GM19328 (cell line): ENCODE results near the gene BANK1.

Source experiments
- ATAC-seq: cut with Tn5 transposase; IDR thresholded peaks from one replicate; pipeline ENCODE4 v1.9.1; 2021; ENCODE audit warnings: mild to moderate bottlenecking, moderate library complexity; ENCODE audit not compliant: unreplicated experiment

BANK1 gene

DNA sequence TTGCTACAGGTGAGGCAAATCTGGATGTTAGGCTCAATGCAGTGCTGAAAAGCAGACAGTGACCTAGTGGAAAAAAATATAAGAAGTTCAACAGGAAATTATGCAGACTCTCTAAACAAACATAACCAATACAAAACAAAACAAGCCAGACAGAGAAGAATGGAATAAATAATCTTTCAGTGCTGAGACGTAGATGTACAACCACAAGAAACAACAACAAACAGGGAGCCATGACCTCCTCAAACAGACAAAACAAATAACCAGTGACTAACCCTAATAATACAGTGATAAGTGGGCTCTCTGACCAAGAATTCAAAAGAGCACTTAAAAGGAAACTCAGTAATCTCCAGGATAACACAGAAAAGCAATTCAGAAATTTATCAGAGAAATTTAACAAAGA, 315.5 kb downstream of the BANK1 start:
- ATAC-seq, result no peak

DNA sequence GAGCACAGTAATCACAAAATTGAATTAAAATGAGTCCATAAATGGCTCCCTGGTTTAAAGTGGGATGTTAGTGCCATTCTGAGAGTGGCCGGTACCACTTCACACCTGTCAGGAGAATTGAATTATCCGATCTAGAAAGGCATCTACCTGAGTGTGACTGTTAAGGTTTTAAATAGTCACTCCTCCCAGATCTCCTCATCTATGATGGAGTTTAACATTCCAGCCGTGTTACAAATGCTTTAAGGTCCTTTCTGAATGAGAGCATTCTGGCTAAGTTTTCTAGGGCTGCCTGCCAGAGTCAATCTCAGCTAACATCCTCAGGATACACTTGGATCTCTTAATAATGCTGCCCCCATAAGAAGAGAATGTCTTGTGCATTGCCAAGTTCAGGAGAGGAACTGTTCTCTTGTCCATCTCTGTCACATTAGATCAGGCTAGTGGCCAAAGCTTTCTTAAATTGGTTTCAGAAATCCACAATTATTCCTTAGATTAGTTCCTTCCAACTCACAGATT, 323.6 kb downstream of the BANK1 start:
- ATAC-seq, result no peak

- ATAC-seq, result no peak
These were observed 325.6 kb downstream of the BANK1 start for GRCh38 chr4:102116121-102116520.

DNA sequence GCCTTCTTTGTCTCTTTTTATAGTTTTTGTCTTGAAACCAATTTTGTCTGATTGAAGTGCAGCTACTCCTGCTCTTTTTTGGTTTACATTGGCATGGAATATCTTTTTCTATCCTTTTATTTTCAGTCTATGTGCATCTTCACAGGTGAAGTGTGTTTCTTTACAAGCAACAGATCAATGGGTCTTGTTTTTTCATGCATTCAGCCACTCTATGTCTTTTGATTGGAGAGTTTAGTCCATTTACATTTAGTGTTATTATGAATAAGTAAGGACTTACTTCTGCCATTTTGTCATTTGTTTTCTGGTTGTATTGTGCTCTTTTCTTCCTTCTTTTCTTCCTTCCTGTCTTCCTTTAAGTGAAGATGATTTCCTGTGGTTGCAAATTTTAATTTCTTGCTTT, 330.3 kb downstream of the BANK1 start:
- ATAC-seq, result no peak
